ENCODE data around the gene TSPO.

TSPO gene

DNA sequence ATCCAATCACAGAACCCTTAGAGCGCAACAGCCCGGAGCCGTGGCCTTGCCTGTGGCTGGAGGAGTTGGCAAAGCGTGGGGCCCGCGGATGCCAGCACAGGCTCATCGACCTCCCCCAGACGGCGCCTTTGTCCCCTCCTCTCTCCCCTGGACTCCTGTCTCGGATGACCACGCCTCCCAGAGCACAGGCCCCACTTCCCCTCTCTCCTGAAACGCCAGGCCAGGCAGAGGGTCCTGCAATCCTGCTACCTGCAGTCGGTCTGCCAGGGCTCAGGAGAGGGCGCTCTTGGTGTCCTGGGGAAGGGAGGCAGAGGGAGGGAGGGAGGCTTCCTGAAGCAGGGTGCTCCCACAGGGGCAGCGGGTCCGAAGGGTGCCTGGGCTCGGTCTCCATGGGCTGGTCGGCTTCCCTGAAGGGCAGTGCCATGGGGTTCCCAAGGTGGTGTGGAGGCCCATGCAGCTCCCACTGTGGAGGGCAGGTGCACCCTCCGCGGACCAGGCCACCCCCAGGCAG lies 52.2 kb downstream of the TSPO start:
- no peak for DNase-seq

DNA sequence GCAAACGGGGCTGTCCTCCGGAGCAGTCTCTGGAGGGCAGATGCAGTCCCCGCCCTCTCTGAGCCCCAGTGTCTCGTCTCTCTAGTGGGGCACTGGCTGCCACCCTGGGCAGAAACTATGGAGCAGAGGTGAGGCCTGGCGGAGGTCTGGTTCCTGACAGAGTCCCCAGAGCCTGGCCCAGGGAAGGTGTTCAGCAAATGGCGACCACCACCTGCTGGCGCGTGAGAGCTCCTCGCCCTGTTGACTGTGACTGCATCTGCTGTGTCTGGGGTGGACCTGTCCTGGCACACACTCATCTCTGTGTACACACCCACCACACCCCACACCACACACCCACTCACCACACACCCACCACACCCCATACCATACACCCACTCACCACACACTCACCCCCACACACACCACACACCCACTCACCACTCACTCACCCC lies 53.9 kb downstream of the TSPO start:
- DNase-seq = no peak

- DNase-seq = no peak
Observed at GRCh38 chr22:43205748-43206508, 54.6 kb downstream of the TSPO start.

- DNase-seq = no peak
Observed at GRCh38 chr22:43206509-43207161, 55.3 kb downstream of the TSPO start.

GRCh38 chr22:43207386-43207785 lies 56.0 kb downstream of the TSPO start:
- DNase-seq = no peak

DNA sequence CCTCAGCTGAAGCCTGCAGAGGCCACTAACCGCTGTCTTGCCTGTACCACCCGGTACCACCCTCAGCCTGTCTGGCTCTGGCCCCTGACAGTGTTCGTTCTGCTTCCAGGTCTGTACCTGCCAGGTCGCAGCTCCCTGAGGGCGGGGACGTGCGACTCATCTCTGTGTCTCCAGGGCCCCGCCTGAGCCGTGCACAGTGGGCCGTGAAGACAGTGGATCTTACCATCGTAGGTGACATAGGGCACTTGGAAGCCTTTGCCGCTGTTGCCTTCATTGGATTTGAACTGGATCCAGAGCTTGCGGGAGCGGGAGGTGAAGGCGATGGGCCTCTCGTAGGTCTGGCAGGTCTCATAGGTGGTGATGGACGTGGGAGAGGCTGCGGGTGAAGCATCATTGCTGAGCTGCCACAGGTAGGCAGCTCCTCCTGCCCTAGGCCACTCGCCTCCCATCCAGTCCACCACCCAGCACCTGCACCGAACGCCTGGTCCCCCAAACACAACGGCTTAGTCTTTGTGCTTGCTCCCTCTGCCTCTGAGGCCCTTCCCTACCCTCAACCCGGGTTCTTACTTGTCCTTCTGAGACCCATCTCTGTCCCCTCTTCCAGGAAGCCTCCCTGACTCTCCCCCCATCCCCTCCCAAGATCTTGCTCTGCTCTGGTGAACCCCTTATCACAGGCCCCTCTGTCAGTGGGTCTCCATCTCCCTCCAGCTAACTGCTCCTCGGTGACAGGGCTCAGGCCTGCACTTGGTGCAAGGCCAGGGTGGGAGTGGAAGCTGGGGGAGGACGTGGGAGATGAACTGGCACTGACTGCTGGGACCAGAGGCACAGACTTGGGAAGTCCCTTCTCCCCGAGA lies 56.7 kb downstream of the TSPO start:
- no peak for DNase-seq

DNA sequence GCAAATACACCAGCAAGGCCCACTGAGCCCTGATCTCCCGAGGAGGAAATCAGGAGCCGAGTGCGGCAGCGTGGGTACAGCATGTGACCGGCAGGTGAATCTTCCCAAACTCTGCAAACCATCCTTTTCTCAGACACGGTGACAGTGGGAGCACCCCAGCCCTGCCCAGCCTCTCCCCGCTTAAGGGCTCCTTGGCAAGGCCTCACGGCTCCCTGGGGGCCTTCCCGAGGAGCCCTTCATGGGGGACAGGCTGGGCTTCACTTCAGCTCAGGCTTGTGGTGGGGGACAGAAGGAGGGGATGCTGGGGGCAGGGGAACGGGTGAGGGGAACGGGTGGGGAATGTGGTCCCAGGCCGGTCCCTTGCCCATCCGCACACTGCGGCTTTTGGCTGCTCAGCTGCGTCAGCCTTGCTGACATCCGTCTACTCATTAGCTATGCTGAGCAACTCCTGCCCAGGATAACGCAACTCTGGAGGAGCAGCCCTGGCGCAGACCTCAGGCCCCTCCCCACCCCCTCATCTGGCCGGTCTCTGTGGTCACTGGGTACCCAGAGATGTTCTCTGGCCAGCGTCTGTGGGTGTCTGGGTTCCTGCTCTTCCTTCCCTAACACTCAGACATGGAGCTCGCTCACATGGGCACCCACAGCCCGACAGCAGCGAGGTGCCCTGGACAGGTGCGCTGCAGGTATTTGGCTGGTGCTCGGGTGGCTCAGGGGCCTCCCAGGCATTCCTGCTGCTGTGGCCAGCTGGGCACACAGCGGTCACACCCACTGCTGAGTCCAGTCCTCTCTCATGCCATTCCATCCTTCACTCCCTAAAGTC lies 57.6 kb downstream of the TSPO start:
- DNase-seq = no peak

- DNase-seq = no peak
Observed at GRCh38 chr22:43209523-43209890, 58.1 kb downstream of the TSPO start.

- no peak for DNase-seq
Observed at GRCh38 chr22:43209971-43210370, 58.6 kb downstream of the TSPO start.

- DNase-seq = no peak
Observed at GRCh38 chr22:43210631-43211515, 59.5 kb downstream of the TSPO start.

GRCh38 chr22:43211941-43212433 lies 60.6 kb downstream of the TSPO start:
- DNase-seq = no peak

- DNase-seq = no peak
Observed at GRCh38 chr22:43212434-43212952, 61.1 kb downstream of the TSPO start.
